Stimulated activated CD4-positive, alpha-beta T cell treated with anti-CD3 and anti-CD28 coated beads, TNF-alpha, amount 100 ng/mL, for 24 hours (primary cell): ENCODE results near the gene SFTPB.
A peak's percentile ranks its signal among the peaks of the same experiment; 100 is the strongest.

ENCODE experiments used
- DNase-seq, 3 experiments: peaks; one replicate each; pipeline ENCODE4 v3.0.0-alpha.2; 2020; ENCODE audit warnings: low read depth in 3 of 3

The SFTPB gene

DNA sequence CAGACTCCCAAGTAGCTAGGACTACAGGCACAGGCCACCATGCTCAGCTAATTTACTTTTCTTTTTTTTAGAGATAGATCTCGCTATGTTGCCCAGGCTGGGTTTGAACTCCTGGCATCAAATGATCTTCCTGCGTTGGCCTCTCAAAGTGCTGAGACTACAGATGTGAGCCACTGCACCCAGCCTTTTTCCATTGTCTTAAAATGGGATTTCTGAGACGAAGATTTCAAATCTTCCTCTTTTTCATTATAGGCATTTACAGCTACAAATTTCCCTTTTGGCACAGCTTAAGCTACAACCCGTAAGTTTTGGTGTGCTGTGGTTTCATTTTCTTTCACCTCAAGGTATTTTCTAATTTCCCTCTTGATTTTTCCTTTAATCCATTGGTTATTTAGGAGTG is 34.8 kb upstream of the SFTPB start:
- DNase-seq = no peak

DNA sequence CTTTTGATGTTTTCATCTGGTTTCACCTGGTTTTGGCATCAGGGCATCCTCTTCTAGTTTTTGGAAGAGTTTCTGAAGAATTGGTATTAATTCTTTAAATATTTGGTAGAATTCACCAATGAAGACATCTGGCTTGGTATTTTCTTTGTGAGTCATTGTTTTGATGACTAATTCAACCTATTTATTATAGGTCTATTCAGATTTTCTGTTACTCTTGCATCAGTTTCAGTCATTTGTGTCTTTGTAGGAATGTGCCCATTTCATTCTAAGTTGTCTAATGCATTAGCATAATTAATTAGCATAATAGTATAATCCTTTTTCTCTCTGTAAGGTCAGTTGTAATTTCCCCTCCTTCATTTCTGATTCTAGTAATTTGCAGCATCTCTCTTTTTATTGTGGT is 34.2 kb upstream of the SFTPB start:
- no peak for DNase-seq

DNA sequence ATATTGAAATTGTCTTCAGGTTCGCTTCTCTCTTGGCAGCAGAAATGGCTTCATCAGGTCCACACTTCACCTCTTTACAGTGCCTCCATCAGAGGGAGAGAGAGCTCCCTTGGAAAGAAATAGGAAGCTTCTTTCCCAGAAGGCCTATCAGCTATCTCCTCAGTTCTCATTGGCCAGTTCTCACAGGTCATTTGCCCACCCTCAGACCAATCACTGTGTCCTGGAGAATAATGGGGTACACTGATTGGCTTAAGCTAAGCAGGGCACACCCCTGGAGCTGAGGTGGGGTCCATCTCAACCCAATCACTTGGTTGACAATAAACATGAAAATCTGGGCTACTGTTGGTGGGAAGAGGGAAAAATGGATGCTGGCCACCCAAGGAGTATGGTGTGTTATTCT is 31.3 kb upstream of the SFTPB start:
- DNase-seq = no peak

DNA sequence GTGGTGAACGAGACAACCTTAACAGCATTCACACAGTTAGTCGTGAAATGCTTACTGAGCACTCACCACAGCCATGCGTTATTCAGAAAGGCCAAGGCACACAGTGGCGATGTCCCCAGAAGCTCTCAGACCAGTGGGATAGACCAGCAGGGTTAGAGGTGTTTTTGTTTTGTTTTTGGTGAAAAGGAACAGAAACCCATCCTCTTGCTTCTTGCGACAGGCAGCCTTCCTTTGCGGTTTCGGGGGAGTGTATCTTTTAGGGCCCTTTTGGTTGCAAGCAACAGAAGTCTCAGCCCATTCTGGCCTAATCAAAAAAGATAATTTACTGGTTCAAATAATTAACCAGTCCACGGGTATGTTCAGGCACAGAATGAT is 30.9 kb upstream of the SFTPB start:
- DNase-seq = no peak

DNA sequence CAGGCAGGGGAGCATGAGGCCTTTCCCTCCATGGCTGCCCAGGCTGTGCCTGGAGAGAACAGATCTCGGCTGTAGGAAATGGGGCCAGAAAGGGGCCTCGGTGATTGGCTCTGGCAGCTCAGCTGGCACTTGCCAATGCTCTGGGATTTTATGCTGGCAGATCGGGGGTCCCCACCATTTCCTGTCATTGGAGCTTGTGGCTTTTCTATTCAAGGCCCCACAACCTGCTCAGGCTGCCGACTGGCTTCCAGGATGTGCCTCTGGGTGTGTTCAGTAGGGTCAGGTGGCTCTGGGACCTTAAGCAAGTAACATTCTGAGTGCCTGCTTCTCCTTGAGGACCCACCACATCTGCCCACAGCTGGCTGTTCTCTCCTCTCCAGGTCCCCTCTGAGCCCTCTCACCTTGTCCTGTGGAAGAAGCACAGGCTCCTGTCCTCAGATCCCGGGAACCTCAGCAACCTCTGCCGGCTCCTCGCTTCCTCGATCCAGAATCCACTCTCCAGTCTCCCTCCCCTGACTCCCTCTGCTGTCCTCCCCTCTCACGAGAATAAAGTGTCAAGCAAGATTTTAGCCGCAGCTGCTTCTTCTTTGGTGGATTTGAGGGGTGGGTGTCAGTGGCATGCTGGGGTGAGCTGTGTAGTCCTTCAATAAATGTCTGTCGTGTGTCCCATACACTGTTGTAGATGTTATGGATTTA is 30.3 kb upstream of the SFTPB start:
- no peak for DNase-seq

DNA sequence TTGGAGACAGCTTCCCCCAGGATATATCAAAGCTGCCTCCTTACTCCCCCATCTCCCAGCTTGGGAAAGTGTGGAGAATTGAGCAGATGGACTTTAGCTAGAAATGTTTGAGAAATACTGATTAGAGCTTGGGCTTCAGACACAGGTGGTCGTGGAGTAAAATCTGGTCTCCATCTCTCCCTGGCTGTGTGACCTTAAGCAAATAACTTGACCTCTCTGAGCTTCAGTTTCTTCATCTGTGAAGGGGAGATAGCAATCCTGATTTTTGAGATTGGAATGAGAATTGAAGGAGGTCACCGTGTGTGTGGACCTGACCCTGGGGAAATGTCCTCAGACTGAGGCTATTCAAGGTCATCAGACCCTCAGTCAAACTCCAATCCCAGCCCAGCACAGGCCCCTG is 29.7 kb upstream of the SFTPB start:
- DNase-seq = no peak

DNA sequence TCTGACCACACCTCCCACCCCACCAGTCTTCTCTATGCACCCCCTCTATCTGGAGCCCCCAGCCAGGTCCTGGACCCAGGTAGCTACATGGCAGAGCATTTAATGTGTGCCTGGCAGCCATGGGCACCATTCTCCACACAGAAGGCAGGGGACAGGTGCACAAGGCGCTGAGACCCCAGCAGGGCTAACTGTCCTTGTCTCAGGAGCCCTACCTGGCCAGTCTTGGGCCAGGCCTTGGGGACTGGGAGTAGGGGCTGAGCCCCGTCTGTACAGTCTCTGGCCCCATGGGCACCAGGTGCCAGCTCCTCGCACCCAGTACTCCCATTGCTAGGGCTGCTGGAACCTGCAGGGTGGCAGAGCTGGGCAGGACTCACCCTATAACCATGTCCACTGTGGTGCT is 29.1 kb upstream of the SFTPB start:
- DNase-seq = no peak

DNA sequence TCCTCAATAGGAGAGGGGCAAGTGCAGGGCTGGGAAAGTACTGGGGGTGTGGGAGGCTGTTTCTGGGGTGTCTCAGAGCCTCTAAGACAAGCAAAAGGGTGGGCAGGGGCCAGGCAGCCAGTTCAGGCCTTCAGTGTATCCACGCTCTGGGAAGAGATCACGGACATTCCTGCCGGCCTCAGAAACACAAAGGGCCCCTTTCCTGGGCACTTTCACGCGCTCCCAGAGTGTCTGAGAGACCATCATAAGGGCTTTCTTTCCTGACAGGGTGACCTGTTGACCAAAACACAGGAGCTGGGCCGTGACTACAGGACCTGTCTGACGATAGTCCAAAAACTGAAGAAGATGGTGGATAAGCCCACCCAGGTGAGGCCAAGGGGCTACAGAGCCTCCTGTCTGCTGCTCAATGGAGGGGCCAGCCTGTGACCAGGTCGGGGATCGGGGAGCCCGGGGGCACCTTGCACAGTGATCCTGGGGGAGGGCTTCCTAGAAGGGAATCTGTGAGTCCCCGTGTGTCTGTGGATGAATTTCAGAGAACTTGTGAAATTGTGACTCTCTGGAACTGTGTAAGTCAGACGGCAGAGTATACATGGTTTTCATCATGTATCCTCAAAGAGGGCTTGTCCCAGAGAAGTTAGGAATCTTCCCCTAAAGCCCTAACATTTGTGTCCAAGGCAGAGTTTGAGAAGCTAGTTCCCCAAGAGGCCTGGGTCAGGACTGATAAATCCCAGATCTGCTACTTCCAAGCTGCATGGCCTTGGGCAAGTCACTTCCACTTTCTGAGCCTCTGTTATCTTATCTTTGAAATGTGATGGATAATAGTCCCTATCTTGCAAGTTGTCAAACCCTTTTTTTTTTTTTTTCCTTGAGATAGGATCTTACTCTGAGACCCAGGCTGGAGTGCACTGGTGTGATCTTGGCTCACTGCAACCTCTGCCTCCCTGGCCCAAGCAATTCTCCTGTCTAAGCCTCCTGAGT is 28.0 kb upstream of the SFTPB start:
- DNase-seq = no peak

DNA sequence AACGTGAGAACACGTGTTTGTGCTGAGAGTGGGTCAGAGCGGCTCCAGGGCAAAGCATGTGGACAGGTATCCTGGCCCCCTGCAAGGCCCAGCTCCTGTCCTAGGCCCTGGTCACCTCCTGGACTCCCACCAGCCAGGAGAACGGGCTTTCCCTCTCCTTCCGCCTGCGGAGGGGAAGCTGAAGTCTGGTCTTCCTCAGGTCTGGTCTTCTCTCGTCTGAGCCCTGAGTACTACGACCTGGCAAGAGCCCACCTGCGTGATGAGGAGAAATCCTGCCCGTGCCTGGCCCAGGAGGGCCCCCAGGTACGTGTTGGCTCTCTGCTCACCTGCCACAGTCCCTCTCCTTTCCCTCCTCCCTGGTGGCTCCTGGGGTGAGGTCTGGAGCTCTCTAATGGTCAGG is 27.1 kb upstream of the SFTPB start:
- no peak for DNase-seq

DNA sequence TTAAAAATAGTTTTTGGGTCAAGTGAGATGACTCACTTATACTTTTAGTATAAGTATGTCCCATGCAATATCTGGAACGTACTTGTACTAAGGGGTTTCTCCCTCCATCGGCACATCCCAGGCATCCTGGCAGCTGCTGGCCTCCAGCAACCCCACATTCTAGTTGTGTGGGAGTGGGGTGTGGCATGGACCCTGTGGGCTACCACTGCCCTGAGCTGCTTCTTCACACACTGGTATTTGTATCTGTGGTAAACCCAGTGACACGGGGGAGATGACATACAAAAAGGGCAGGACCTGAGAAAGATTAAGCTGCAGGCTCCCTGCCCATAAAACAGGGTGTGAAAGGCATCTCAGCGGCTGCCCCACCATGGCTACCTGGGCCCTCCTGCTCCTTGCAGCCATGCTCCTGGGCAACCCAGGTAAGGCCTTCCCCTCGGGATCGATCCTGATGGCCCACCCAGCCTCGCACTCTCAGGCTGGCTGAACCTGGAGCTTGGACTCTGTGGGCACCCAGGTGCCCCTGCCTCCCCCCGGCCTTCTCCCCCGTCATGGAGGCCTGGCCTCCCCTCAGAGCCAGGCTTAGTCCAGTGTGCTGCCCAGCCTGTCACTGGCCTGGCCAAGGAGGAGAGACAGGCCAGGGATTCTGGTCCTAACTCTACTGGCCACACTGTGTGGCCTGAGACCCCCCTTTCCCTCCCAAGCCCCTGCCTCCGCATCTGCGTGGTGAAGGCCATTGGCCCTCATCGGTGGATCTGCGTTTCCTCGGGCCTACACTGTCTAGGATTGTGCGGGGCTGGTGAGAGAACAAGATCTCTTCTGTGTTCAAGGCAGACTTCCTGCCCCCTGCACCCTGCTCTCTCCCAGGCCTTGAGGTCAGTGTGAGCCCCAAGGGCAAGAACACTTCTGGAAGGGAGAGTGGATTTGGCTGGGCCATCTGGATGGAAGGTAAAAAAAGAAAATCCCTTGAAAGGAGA is 26.3 kb upstream of the SFTPB start, which contains the start of gene GNLY:
GNLY (plus strand) TSS at position 307 of the 974 bp plus-strand sequence; CDS start at position 368, 61 bp downstream.
- DNase-seq = no peak

DNA sequence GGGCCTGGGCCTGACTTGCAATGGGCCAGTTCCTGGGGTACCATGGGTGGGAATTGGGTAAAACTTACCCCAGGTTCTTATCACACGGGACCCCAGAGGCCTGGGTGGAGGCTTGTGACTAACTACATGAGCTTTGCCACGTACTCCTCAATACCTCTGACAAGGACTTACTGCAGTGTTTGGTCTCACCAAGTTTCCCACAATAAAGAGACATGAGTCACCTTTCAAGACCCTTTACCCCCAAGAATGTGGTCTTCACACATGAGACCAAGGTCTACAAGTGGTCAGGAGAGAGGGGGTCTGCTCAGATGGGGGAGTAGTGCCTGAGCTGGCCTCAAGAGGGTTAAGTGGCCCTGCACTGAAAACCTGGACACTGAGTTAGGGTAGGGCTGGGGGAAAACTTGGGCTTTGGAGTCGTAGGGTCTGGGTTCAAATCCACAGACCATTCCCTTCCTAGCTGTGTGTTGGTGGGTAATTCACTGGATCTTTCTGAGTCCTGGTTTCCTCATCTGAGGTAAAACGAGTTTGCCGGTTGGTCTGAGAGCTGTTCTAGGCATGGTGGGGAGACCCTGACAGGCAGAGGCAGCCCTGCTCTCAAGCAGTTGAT is 24.1 kb upstream of the SFTPB start:
- DNase-seq = no peak

DNA sequence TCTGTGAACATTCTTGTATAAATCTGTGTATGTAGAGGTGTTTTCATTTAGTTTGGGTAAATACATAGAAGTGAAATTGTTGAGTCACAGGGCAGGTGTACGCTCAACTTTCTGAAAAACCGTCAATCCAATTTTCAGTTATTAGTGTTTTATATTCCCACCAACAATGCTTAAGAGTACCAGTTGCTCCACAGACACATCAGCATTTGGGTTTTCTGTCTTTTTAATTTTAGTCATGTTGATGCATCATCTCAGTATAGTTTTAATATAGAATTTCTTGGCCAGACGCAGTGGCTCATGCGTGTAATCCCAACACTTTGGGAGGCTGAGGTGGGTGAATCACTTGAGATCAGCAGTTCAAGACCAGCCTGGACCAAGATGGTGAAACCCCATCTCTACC is 22.9 kb upstream of the SFTPB start:
- no peak for DNase-seq

DNA sequence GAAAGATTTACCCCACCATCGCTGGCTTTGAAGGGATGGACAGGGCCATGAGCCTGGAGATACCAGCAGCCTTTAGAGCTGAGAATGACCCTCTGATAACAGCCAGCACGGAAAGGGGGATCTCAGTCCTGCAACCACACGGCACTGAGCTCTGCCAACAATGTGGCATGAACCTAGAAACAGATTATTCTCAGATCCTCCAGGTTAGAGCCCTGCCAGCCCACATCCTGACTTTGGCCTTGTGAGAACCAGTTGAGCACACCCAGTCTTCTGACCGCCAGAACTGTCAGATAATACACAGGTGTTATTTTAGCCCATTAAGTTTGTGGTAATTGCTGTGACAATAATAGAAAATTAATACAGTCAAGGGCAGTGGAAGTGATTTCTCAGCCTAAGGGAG is 16.8 kb upstream of the SFTPB start:
- DNase-seq = no peak

DNA sequence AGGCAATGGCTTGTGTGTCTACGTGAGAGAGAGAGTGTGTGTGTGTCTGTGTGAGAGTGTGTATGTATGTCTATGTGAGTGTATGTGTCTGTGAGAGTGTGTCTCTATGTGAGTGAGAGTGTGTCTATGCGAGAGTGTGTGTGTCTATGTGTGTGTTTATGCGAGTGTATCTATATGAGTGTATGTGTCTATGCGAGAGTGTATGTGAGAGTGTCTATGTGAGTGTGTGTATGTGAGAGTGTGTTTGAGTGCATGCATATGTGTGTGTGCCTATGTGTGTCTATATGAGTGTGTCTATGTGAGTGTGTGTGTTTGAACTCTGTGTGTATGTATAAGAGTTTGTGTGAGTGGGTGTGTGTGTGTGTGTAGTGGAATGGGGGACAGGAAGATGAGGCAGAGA is 16.4 kb upstream of the SFTPB start:
- DNase-seq = no peak

DNA sequence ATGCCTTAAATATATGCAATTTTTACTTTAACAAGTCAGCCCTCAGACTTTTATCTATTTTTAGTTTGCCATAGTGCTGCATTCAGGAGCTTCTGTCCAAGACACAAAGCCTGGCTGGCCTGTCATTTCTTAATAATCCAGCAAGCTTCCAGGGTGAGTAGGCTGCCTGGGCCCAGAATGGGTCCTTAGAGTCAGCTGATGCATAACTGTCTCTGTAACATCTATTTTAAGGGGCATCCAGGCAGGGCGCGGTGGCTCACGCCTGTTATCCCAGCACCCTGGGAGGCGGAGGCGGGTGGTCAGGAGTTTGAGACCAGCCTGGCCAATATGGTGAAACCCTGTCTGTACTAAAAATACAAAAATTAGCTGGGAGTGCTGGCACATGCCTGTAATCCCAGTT is 14.4 kb upstream of the SFTPB start:
- DNase-seq = no peak

DNA sequence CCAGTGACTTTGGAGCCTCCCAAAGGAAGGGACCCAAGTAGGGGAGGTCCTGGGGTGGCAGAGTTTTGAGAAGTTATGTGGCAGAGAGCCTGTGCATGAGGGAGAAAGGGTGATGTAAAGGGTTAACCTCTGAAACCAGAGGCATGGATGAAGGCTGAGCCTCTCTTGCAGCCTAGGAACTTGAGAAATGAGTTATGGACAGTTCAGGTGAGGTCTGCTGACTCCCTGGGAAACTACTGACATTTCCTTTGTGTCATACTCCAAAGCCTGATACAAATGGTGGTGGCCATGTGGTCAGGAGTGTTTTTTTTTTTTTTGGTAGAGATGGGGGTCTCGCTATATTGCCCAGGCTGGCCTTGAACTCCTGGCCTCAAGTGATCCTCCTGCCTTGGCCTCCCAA is 13.8 kb upstream of the SFTPB start:
- DNase-seq = no peak

DNA sequence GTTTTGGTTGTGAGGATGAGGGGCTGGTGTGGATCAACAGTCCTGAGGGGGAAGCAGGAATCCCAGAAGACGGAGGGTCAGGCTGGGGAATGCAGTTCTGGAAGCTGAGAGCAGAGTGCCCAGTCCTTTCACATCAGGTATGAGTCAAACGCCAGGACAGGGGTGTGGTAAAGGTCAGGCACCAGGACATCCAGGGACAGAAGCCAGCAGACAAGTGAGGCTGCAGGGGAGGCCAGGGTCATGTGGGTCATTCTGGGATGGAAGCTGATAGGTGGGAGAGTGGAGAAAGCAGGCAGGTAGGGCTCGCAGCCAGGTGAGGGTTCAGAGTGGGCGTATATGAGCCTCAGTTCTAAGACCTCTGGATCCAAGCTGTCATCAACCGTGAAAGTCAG is 13.4 kb upstream of the SFTPB start:
- no peak for DNase-seq

DNA sequence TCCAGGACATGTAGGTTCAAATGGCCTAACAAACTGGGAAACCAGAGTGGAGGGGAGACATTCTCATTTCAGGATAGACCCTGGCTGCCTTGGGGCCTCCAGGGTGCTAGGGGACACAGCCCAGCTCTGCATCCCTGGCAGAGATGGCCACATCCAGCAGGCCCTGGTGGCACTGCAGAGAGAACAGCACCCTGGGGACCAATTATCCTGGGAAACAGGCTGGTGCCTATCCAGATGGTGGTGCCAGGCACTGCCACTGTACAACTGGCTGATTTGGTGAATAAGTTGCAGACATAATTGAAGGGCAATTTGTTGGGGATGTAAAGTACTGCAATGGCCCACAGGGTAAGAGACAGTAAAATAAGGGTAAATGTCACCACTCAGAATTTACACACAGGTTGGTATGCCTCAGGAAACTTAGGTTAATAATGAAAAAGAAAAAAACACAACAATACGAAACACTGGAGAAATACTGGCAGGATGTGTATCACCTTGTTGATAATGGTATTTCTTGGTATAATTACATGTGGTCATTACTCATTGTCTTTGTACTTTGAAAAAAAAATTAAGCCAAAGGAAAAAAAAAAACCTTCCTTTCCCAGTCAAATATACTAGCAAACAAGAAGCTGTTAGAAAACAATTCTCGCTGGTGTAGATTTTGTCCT is 12.8 kb upstream of the SFTPB start:
- no peak for DNase-seq

DNA sequence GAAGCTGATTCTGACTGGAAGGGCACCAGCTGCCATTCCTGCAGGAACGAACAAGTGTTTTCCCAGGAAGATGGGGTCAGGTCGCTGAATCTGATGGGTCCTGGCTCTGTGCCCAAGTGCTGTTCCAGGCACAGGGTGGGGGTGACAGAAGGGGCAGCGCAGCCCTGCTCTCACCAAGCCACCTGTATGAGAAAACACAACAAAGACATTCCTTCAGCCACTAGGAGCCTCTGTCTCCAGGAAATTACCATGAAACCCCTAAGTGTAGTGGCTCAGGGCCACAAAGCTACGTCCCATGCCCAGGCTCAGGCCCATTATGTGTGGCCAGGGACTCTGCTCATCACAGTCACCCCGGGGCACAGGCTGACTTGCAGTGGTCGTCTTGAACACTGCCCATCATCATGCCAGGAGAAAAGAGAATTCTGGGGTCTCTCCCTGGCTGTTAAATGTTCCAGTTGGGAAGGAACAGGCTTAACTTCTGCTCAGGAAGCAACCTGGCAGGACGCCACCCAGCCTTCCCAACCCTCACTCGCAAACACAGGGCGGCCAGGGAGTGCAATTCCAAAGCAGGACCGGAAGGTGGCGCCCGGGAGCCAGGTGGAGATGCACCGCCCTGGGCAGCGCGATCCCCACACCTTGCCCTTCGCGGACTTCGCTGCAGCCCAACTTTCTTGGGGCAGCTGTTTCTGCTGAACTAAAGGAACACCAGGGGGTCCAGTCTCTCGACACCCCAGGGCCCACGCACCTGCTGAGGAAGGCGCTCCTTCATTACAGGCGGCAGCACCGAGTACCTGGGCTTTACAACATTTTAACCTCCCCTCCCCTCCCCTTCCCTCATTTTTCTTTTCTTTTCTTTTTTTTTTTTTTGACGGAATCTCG is 11.0 kb upstream of the SFTPB start:
- DNase-seq = peak; percentile 54 to 73 (median 55)

DNA sequence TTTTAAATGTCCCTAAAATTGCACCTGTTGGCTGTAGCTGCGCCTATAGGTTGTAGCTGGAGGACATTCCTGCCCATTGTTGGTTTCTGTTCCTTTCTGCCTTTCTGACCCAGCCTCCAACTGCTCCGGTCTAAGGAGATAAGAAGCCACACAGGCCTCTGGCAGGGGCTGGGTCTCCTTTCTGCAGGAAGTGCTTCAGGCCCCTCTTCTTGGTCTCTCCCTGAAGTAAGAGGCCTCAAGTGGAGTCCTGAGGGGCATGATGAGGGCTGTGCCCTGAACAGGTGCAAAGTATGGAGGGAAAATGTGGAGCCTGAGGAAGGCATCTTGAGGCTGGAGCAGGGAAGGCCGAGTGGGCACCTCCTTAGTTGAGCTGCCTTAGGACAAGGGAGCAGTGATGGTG is 10.4 kb upstream of the SFTPB start:
- DNase-seq = no peak
